Measurements from ENCODE around the gene CORO1A.
A peak's percentile ranks its signal among the peaks of the same experiment; 100 is the strongest.
"Not testable (repeated sequence)": the region's sequence is repeated elsewhere in the genome, so short reads cannot be mapped to it uniquely, and the experiment has no call there.

CORO1A gene

GRCh38 chr16:30170145-30170544 is 13.3 kb upstream of the CORO1A start:
- not testable (repeated sequence) for DNase-seq (ENCODE audit: low read depth)

GRCh38 chr16:30173054-30173453 is 10.3 kb upstream of the CORO1A start:
- no peak for DNase-seq (ENCODE audit: low read depth)

GRCh38 chr16:30176876-30177275 is 6.5 kb upstream of the CORO1A start:
- DNase-seq (ENCODE audit: low read depth): not testable (repeated sequence)

GRCh38 chr16:30179195-30179594 is 4.2 kb upstream of the CORO1A start:
- no peak for DNase-seq (ENCODE audit: low read depth)

- no peak for DNase-seq (ENCODE audit: low read depth)
Observed at GRCh38 chr16:30179931-30180330, 3.5 kb upstream of the CORO1A start.

GRCh38 chr16:30180741-30181140 is 2.7 kb upstream of the CORO1A start:
- no peak for DNase-seq (ENCODE audit: low read depth)

GRCh38 chr16:30184096-30184890 is 891 bp downstream of the CORO1A start:
- DNase-seq (ENCODE audit: low read depth): no peak

GRCh38 chr16:30184891-30185682 is 1.7 kb downstream of the CORO1A start:
- no peak for DNase-seq (ENCODE audit: low read depth)

GRCh38 chr16:30185683-30186421 is 2.5 kb downstream of the CORO1A start:
- no peak for DNase-seq (ENCODE audit: low read depth)

GRCh38 chr16:30186444-30186781 is 3.0 kb downstream of the CORO1A start:
- no peak for DNase-seq (ENCODE audit: low read depth)

GRCh38 chr16:30186782-30187555 is 3.6 kb downstream of the CORO1A start:
- DNase-seq (ENCODE audit: low read depth): peak; percentile 28

GRCh38 chr16:30187556-30187865 is 4.1 kb downstream of the CORO1A start:
- no peak for DNase-seq (ENCODE audit: low read depth)

- DNase-seq (ENCODE audit: low read depth): no peak
Observed at GRCh38 chr16:30187971-30188561, 4.7 kb downstream of the CORO1A start.

GRCh38 chr16:30191158-30191557 is 7.8 kb downstream of the CORO1A start:
- DNase-seq (ENCODE audit: low read depth): not testable (repeated sequence)

GRCh38 chr16:30193098-30193497 is 9.7 kb downstream of the CORO1A start:
- not testable (repeated sequence) for DNase-seq (ENCODE audit: low read depth)

- not testable (repeated sequence) for DNase-seq (ENCODE audit: low read depth)
Observed at GRCh38 chr16:30193615-30194014, 10.2 kb downstream of the CORO1A start, which contains the start of the genes BOLA2B and SLX1A. Gene BOLA2B, minus strand, starts transcription at chr16:30193666. Its CDS starts 71 bp downstream, at chr16:30193595. Gene SLX1A, plus strand, starts transcription at chr16:30193875. Its CDS starts 210 bp downstream, at chr16:30194085.

- DNase-seq (ENCODE audit: low read depth): not testable (repeated sequence)
Observed at GRCh38 chr16:30194172-30194925, 10.9 kb downstream of the CORO1A start.

GRCh38 chr16:30197001-30197400 is 13.6 kb downstream of the CORO1A start:
- not testable (repeated sequence) for DNase-seq (ENCODE audit: low read depth)

GRCh38 chr16:30199049-30199448 is 15.6 kb downstream of the CORO1A start, which contains the start of gene SULT1A3:
Gene SULT1A3, plus strand, starts transcription at chr16:30199255. Its CDS starts 1,474 bp downstream, at chr16:30200729.
- not testable (repeated sequence) for DNase-seq (ENCODE audit: low read depth)

GRCh38 chr16:30199608-30200343 is 16.4 kb downstream of the CORO1A start:
- DNase-seq (ENCODE audit: low read depth): not testable (repeated sequence)

Data from iris pigment epithelial cell (primary cell).